Osteoblast (primary cell): ENCODE measurements around the gene EEA1. TPM values are rescaled to one million over a fixed set of nuclear protein-coding genes. Genes with fewer than 3 reads are reported as not detected.
"Not testable (repeated sequence)": the region's sequence is repeated elsewhere in the genome, so short reads cannot be mapped to it uniquely, and the experiment has no call there.

ENCODE experiments used
- DNase-seq: peaks from one replicate; pipeline ENCODE4 v3.0.0; 2011; ENCODE audit warnings: low spot score, mixed read lengths; ENCODE audit not compliant: insufficient read length; ENCODE audit errors: missing footprints
- H2AFZ ChIP-seq: 2 replicates; pipeline ENCODE4 v1.6.0; 2011; ENCODE audit warnings: mild to moderate bottlenecking, low read length
- H3K27ac ChIP-seq: 2 replicates; pipeline ENCODE4 v1.5.1; 2011; ENCODE audit warnings: mild to moderate bottlenecking, low read depth, low read length, moderate library complexity
- H3K27me3 ChIP-seq: 2 replicates; pipeline ENCODE4 v1.6.0; 2012; ENCODE audit warnings: mild to moderate bottlenecking, control low read depth, inconsistent platforms, low read length, moderate library complexity; ENCODE audit not compliant: insufficient read depth
- H3K36me3 ChIP-seq: 2 replicates; pipeline ENCODE4 v1.5.1; 2011; ENCODE audit warnings: mild to moderate bottlenecking, low read length, control low read depth, moderate library complexity; ENCODE audit not compliant: insufficient read depth
- H3K4me1 ChIP-seq: 2 replicates; pipeline ENCODE4 v1.5.1; 2011; ENCODE audit warnings: mild to moderate bottlenecking, low read length, control low read depth, moderate library complexity; ENCODE audit not compliant: insufficient read depth
- H3K4me2 ChIP-seq: 2 replicates; pipeline ENCODE4 v1.6.0; 2011; ENCODE audit warnings: mild to moderate bottlenecking, low read length; ENCODE audit not compliant: insufficient read depth
- H3K4me3 ChIP-seq: fragments of 200-600 bp; sonication (generic); 3 replicates; pipeline ENCODE4 v1.5.1; 2012; ENCODE audit warnings: mild to moderate bottlenecking, low read length, inconsistent platforms; ENCODE audit not compliant: insufficient read depth
- H3K79me2 ChIP-seq: 2 replicates; pipeline ENCODE4 v1.6.0; 2012; ENCODE audit warnings: mild to moderate bottlenecking, low read length, control low read depth, inconsistent platforms; ENCODE audit not compliant: insufficient read depth
- H3K9me3 ChIP-seq: 2 replicates; pipeline ENCODE4 v1.5.1; 2011; ENCODE audit warnings: low read depth, low read length, control low read depth
- H4K20me1 ChIP-seq: 2 replicates; pipeline ENCODE4 v1.6.0; 2012; ENCODE audit warnings: mild to moderate bottlenecking, low read length, control low read depth; ENCODE audit not compliant: insufficient read depth
- CTCF ChIP-seq: IDR thresholded peaks from 2 replicates; pipeline ENCODE4 v1.5.1; 2011; ENCODE audit warnings: mild to moderate bottlenecking, low read depth, low read length, moderate library complexity; ENCODE audit errors: extremely low read depth
- total RNA-seq: library from RNA; depleted of rRNA; stranded (reverse); fragments of >200 nt; gene quantifications from 2 replicates; pipeline ENCODE4 v1.2.3, GENCODE V29; 2012

EEA1 gene
- total RNA-seq, 1 donor: 32.9 TPM

GRCh38 chr12:92756898-92757596, 172.0 kb downstream of the EEA1 start:
- H3K79me2 ChIP-seq: no peaks in the 10 kb centered on the region
- H3K4me1 ChIP-seq: peaks cover 9% of the 10 kb centered on the region
- TF ChIP-seq CTCF: no peak
- H2AFZ ChIP-seq: no peak overlapping the region
- no peak for DNase-seq
- H3K4me3 ChIP-seq: no peak overlapping the region
- no peaks in the 10 kb centered on the region for H4K20me1 ChIP-seq
- H3K27me3 ChIP-seq: no peaks in the 10 kb centered on the region
- H3K36me3 ChIP-seq: no peaks in the 10 kb centered on the region
- no peaks in the 10 kb centered on the region for H3K9me3 ChIP-seq
- no peak overlapping the region for H3K27ac ChIP-seq
- H3K4me2 ChIP-seq: no peak overlapping the region

DNA sequence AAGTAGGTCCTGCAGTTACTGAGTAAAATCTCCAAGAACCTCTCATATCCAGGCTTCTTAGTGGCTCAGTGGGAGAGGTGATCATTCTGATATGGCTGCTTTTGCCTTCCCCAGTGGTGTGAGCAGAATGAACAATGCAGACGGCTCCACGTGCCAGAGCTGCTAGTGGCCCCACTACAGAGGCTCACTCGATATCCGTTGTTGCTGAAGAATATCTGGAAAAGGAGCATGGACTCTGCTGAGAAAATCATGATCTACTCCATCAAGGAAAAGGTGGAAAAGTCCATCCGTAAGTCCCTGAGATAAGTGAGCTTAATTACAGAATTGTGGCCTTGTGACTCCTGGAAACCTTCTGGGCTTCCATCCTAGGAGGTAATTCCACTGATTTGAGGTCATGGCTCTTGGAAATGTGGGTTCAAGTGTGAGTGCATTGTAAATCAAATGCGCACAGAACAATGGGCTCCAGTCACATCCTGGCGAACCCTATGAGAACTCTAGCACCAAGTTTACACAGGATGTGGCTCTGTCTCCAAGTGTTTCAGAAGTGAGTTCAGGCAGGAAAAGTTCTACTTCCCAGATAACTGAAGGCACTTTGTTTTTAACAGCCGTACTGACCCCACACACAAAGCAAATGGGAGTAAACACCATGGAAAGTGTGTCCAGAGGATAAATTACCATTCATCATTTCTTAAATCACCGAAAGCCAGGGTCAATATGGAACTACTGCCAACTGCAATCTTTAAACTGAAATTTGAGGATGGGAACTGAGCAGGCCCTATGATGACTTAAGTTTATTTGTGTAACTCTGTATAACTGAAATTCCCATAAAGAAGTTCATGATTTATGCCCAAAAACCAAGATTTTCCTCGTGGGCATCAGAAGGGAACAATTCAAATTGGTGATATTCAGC, 174.9 kb downstream of the EEA1 start:
- H3K4me3 ChIP-seq: no peak overlapping the region
- no peak for DNase-seq
- H4K20me1 ChIP-seq: no peaks in the 10 kb centered on the region
- no peaks in the 10 kb centered on the region for H3K36me3 ChIP-seq
- no peaks in the 10 kb centered on the region for H3K79me2 ChIP-seq
- peaks cover 2% of the 10 kb centered on the region for H3K4me1 ChIP-seq
- no peak overlapping the region for H3K4me2 ChIP-seq
- TF ChIP-seq CTCF: no peak
- no peak overlapping the region for H3K27ac ChIP-seq
- peak overlapping the region; percentile 86 for H2AFZ ChIP-seq
- no peaks in the 10 kb centered on the region for H3K9me3 ChIP-seq
- H3K27me3 ChIP-seq: no peaks in the 10 kb centered on the region

- H2AFZ ChIP-seq, H3K27me3 ChIP-seq, H3K4me2 ChIP-seq, H3K27ac ChIP-seq, H3K9me3 ChIP-seq, H3K4me3 ChIP-seq, H4K20me1 ChIP-seq, H3K36me3 ChIP-seq, H3K79me2 ChIP-seq, DNase-seq: not testable (repeated sequence)
- peaks cover 28% of the 10 kb centered on the region for H3K4me1 ChIP-seq
Measured at GRCh38 chr12:92749691-92750090, 179.4 kb downstream of the EEA1 start.

DNA sequence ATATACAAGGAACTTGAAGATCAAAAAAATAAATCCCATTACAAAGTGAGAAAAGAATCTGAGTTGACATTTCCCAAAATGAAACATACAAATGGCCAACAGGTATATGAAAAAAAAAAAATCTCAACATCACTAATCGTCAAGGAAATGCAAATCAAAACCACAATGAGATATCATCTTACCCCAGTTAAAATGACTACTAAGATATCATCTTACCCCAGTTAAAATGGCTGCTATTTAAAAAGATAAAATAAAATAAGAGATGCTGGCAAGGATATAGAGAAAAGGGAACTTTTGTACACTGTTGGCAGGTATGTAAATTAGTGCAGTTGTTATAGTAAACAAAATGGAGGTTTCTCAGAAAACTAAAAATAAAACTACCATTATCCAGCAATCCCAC, 181.9 kb downstream of the EEA1 start:
- Histone ChIP-seq H3K9me3 (no peaks in the 10 kb centered on the region), H3K36me3 (no peaks in the 10 kb centered on the region), H3K79me2 (no peaks in the 10 kb centered on the region), H3K27ac (peak overlapping the region; percentile 73), H3K4me3 (no peak overlapping the region), H4K20me1 (no peaks in the 10 kb centered on the region), H3K27me3 (no peaks in the 10 kb centered on the region), H3K4me1 (peaks cover 26% of the 10 kb centered on the region), H2AFZ (peak overlapping the region; percentile 13), H3K4me2 (no peak overlapping the region)
- TF ChIP-seq CTCF: no peak
- no peak for DNase-seq
